Mesenchymal stem cell (in vitro differentiated cells and primary cell): Measurements from ENCODE around the gene BRICD5.

Experiments
- DNase-seq: peaks from one replicate; pipeline ENCODE4 v3.0.0-alpha.2; 2013
- H2AFZ ChIP-seq: one replicate; pipeline ENCODE4 v1.6.1; 2013; ENCODE audit warnings: low read depth, mild to moderate bottlenecking, control low read depth, inconsistent platforms, low read length, moderate library complexity
- H2AK5ac ChIP-seq: 2 replicates; pipeline ENCODE4 v1.6.1; 2013; ENCODE audit warnings: low read length, moderate library complexity, mild to moderate bottlenecking, inconsistent platforms; ENCODE audit not compliant: severe bottlenecking
- H2BK120ac ChIP-seq: one replicate; pipeline ENCODE4 v1.6.1; 2013; ENCODE audit warnings: low read depth, mild to moderate bottlenecking, inconsistent platforms, low read length, moderate library complexity
- H2BK12ac ChIP-seq, 2 experiments: one replicate each; pipeline ENCODE4 v1.6.1; 2013; ENCODE audit warnings: inconsistent platforms in 2 of 2, low read length in 2 of 2, mild to moderate bottlenecking in 2 of 2, moderate library complexity in 2 of 2, control low read depth in 1 of 2
- H2BK15ac ChIP-seq: one replicate; pipeline ENCODE4 v1.6.1; 2013; ENCODE audit warnings: mild to moderate bottlenecking, low read depth, inconsistent platforms; ENCODE audit not compliant: poor library complexity, severe bottlenecking
- H2BK5ac ChIP-seq: 2 replicates; pipeline ENCODE4 v1.6.1; 2013; ENCODE audit warnings: low read depth, mild to moderate bottlenecking, low read length, control low read depth, inconsistent platforms; ENCODE audit not compliant: poor library complexity, severe bottlenecking
- H3K14ac ChIP-seq, 2 experiments: one replicate each; pipeline ENCODE4 v1.6.1; 2013; ENCODE audit warnings: inconsistent platforms in 2 of 2, low read length in 2 of 2, control low read depth in 1 of 2, mild to moderate bottlenecking in 1 of 2, moderate library complexity in 1 of 2
- H3K18ac ChIP-seq, 2 experiments: one replicate each; pipeline ENCODE4 v1.6.1; 2013; ENCODE audit warnings: inconsistent platforms in 2 of 2, low read length in 2 of 2, control low read depth in 1 of 2, low read depth in 1 of 2, mild to moderate bottlenecking in 1 of 2
- H3K23ac ChIP-seq, 2 experiments: one replicate each; pipeline ENCODE4 v1.6.1; 2013; ENCODE audit warnings: inconsistent platforms in 2 of 2, low read length in 2 of 2, mild to moderate bottlenecking in 2 of 2, moderate library complexity in 2 of 2, control low read depth in 1 of 2
- H3K27ac ChIP-seq: 2 replicates; pipeline ENCODE4 v1.5.1; 2013; ENCODE audit warnings: mild to moderate bottlenecking, moderate library complexity, low read length, control low read depth, inconsistent platforms; ENCODE audit not compliant: poor library complexity, severe bottlenecking
- H3K27me3 ChIP-seq, 2 experiments: 2 replicates each; pipeline versions ENCODE4 v1.6.1 to v1.7.0; 2013; ENCODE audit warnings: low read length in 2 of 2, mild to moderate bottlenecking in 2 of 2, moderate library complexity in 2 of 2, control low read depth in 1 of 2, inconsistent platforms in 1 of 2; ENCODE audit not compliant: control insufficient read depth in 1 of 2, insufficient read depth in 1 of 2
- H3K36me3 ChIP-seq, 2 experiments: 2 replicates each; pipeline versions ENCODE4 v1.6.1 to v1.7.0; 2013; ENCODE audit warnings: low read length in 2 of 2, control low read depth in 1 of 2, inconsistent platforms in 1 of 2, low read depth in 1 of 2, mild to moderate bottlenecking in 1 of 2; ENCODE audit not compliant: insufficient read depth in 2 of 2, control insufficient read depth in 1 of 2
- H3K4ac ChIP-seq, 2 experiments: one replicate each; pipeline ENCODE4 v1.6.1; 2013; ENCODE audit warnings: inconsistent platforms in 2 of 2, low read length in 2 of 2, mild to moderate bottlenecking in 2 of 2, moderate library complexity in 2 of 2, control low read depth in 1 of 2, low read depth in 1 of 2
- H3K4me1 ChIP-seq: 2 replicates; pipeline ENCODE4 v1.6.1; 2013; ENCODE audit warnings: low read depth, low read length, control low read depth; ENCODE audit not compliant: control insufficient read depth, insufficient read depth
- H3K4me2 ChIP-seq: 2 replicates; pipeline ENCODE4 v1.6.1; 2013; ENCODE audit warnings: low read length, mild to moderate bottlenecking, inconsistent platforms; ENCODE audit not compliant: poor library complexity, severe bottlenecking
- H3K4me3 ChIP-seq, 2 experiments: 2 replicates each; pipeline versions ENCODE4 v1.5.1 to v1.7.0; 2013; ENCODE audit warnings: low read length in 2 of 2, mild to moderate bottlenecking in 2 of 2, control low read depth in 1 of 2, low read depth in 1 of 2; ENCODE audit not compliant: insufficient read depth in 1 of 2
- H3K79me1 ChIP-seq: replicated peaks from 2 replicates; pipeline ENCODE4 v1.6.1; 2013; ENCODE audit warnings: mild to moderate bottlenecking, control low read depth, low read length, inconsistent platforms; ENCODE audit not compliant: poor library complexity, severe bottlenecking
- H3K9ac ChIP-seq: 2 replicates; pipeline ENCODE4 v1.7.0; 2013; ENCODE audit warnings: mild to moderate bottlenecking, low read length, moderate library complexity
- H3K9me3 ChIP-seq: 2 replicates; pipeline ENCODE4 v1.7.0; 2013; ENCODE audit warnings: mild to moderate bottlenecking, low read length; ENCODE audit not compliant: control insufficient read depth
- H4K8ac ChIP-seq: one replicate; pipeline ENCODE4 v1.6.1; 2013; ENCODE audit warnings: inconsistent platforms, mild to moderate bottlenecking, low read length, moderate library complexity
- H4K91ac ChIP-seq: one replicate; pipeline ENCODE4 v1.6.1; 2013; ENCODE audit warnings: mild to moderate bottlenecking, low read length, inconsistent platforms
- WGBS: methylation state at CpG from one replicate; pipeline ENCODE4 v1.1.7; 2013; ENCODE audit warnings: mixed read lengths; 5-methylcytosine and 5-hydroxymethylcytosine counted together

BRICD5 gene

GRCh38 chr16:2207872-2208271 is 2.8 kb downstream of the BRICD5 start:
- no peak overlapping the region for H3K4me2 ChIP-seq
- H2AK5ac ChIP-seq, result no peak overlapping the region
- H3K23ac ChIP-seq, result no peak overlapping the region
- H4K91ac ChIP-seq, result no peak overlapping the region
- H3K4ac ChIP-seq, result no peak overlapping the region
- H3K27me3 ChIP-seq, result no peaks in the 10 kb centered on the region
- H4K8ac ChIP-seq, result no peak overlapping the region
- no peak overlapping the region for H2BK12ac ChIP-seq
- H2BK15ac ChIP-seq, result peak overlapping the region; percentile 49
- 96% methylated on average over 9 of the region's 9 CpGs for WGBS
- H2BK120ac ChIP-seq, result no peak overlapping the region
- no peaks in the 10 kb centered on the region for H3K9me3 ChIP-seq
- peaks cover 38% of the 10 kb centered on the region for H3K79me1 ChIP-seq
- peaks cover 41% of the 10 kb centered on the region for H3K4me1 ChIP-seq
- H3K9ac ChIP-seq, result no peak overlapping the region
- DNase-seq, result no peak
- peaks cover 31 to 66% of the 10 kb centered on the region in 2 experiments for H3K36me3 ChIP-seq
- H3K4me3 ChIP-seq, result no peak overlapping the region
- no peak overlapping the region for H2AFZ ChIP-seq
- no peak overlapping the region for H3K14ac ChIP-seq
- no peak overlapping the region for H3K27ac ChIP-seq
- no peak overlapping the region for H2BK5ac ChIP-seq
- no peak overlapping the region for H3K18ac ChIP-seq

GRCh38 chr16:2206780-2207433 is 3.8 kb downstream of the BRICD5 start:
- H3K4me1 ChIP-seq, result peaks cover 31% of the 10 kb centered on the region
- peak overlapping the region in 1 of 2 experiments; percentile 94 for H3K4me3 ChIP-seq
- no peak overlapping the region for H2BK5ac ChIP-seq
- H3K27ac ChIP-seq, result no peak overlapping the region
- H2AK5ac ChIP-seq, result no peak overlapping the region
- no peak overlapping the region for H4K91ac ChIP-seq
- H2BK15ac ChIP-seq, result no peak overlapping the region
- no peaks in the 10 kb centered on the region for H3K9me3 ChIP-seq
- no peak overlapping the region for H2BK120ac ChIP-seq
- no peak overlapping the region for H3K23ac ChIP-seq
- peaks cover 30% of the 10 kb centered on the region for H3K79me1 ChIP-seq
- peaks cover 26 to 56% of the 10 kb centered on the region in 2 experiments for H3K36me3 ChIP-seq
- H3K27me3 ChIP-seq, result no peaks in the 10 kb centered on the region
- no peak overlapping the region for H2AFZ ChIP-seq
- no peak overlapping the region for H2BK12ac ChIP-seq
- peak overlapping the region; percentile 22 for H3K9ac ChIP-seq
- WGBS, result 96% methylated on average over 23 of the region's 23 CpGs
- DNase-seq, result no peak
- H3K4me2 ChIP-seq, result no peak overlapping the region
- H3K4ac ChIP-seq, result no peak overlapping the region
- H4K8ac ChIP-seq, result peak overlapping the region; percentile 41
- no peak overlapping the region for H3K18ac ChIP-seq
- no peak overlapping the region for H3K14ac ChIP-seq

- H3K18ac ChIP-seq, result peak overlapping the region; percentile 85 to 96
- DNase-seq, result no peak
- H2BK15ac ChIP-seq, result no peak overlapping the region
- H3K4me2 ChIP-seq, result peak overlapping the region; percentile 96
- H3K79me1 ChIP-seq, result peaks cover 26% of the 10 kb centered on the region
- peak overlapping the region; percentile 41 for H4K8ac ChIP-seq
- H3K9ac ChIP-seq, result peak overlapping the region; percentile 97
- H3K36me3 ChIP-seq, result peaks cover 26 to 52% of the 10 kb centered on the region in 2 experiments
- H3K23ac ChIP-seq, result peak overlapping the region in 1 of 2 experiments; percentile 16
- H3K14ac ChIP-seq, result peak overlapping the region in 1 of 2 experiments; percentile 97
- H3K4me1 ChIP-seq, result peaks cover 27% of the 10 kb centered on the region
- H2BK120ac ChIP-seq, result no peak overlapping the region
- peak overlapping the region; percentile 96 to 99 for H3K4ac ChIP-seq
- H2BK12ac ChIP-seq, result peak overlapping the region in 1 of 2 experiments; percentile 94
- no peak overlapping the region for H2BK5ac ChIP-seq
- H3K27me3 ChIP-seq, result no peaks in the 10 kb centered on the region
- no peak overlapping the region for H3K27ac ChIP-seq
- peak overlapping the region; percentile 92 to 94 for H3K4me3 ChIP-seq
- no peaks in the 10 kb centered on the region for H3K9me3 ChIP-seq
- H2AK5ac ChIP-seq, result peak overlapping the region; percentile 39
- peak overlapping the region; percentile 97 for H4K91ac ChIP-seq
- H2AFZ ChIP-seq, result no peak overlapping the region
- 90% methylated on average over 18 of the region's 18 CpGs for WGBS
Observed at GRCh38 chr16:2206420-2206779, 4.3 kb downstream of the BRICD5 start.

- H3K9ac ChIP-seq, result peak overlapping the region; percentile 97
- DNase-seq, result no peak
- peaks cover 25% of the 10 kb centered on the region for H3K4me1 ChIP-seq
- H2BK15ac ChIP-seq, result peak overlapping the region; percentile 55
- peak overlapping the region; percentile 92 for H4K8ac ChIP-seq
- H3K79me1 ChIP-seq, result peaks cover 26% of the 10 kb centered on the region
- peak overlapping the region; percentile 16 for H3K27ac ChIP-seq
- peak overlapping the region; percentile 85 to 96 for H3K18ac ChIP-seq
- peak overlapping the region; percentile 77 for H2BK120ac ChIP-seq
- H3K9me3 ChIP-seq, result no peaks in the 10 kb centered on the region
- H3K4me3 ChIP-seq, result peak overlapping the region; percentile 92 to 94
- peak overlapping the region; percentile 97 for H4K91ac ChIP-seq
- H3K14ac ChIP-seq, result peak overlapping the region in 1 of 2 experiments; percentile 97
- H3K27me3 ChIP-seq, result no peaks in the 10 kb centered on the region
- no peak overlapping the region for H2BK5ac ChIP-seq
- peak overlapping the region; percentile 62 for H2AFZ ChIP-seq
- peak overlapping the region; percentile 96 for H3K4me2 ChIP-seq
- whole genome bisulfite sequencing, result 50% methylated on average over 16 of the region's 16 CpGs
- peak overlapping the region; percentile 93 for H2AK5ac ChIP-seq
- peaks cover 26 to 52% of the 10 kb centered on the region in 2 experiments for H3K36me3 ChIP-seq
- H3K4ac ChIP-seq, result peak overlapping the region; percentile 96 to 99
- peak overlapping the region in 1 of 2 experiments; percentile 94 for H2BK12ac ChIP-seq
- peak overlapping the region in 1 of 2 experiments; percentile 67 for H3K23ac ChIP-seq
Observed at GRCh38 chr16:2205967-2206313, 4.7 kb downstream of the BRICD5 start.
